IMR-90 (cell line): ENCODE results near the gene OSGEP. TPM values are rescaled to one million over a fixed set of nuclear protein-coding genes. Genes with fewer than 3 reads are reported as not detected.

Experiments
- ATAC-seq: fragments of 200-7000 bp; cut with Tn5 transposase; 2 replicates; pipeline ENCODE4 v1.9.1; 2020; ENCODE audit warnings: low read depth, mild to moderate bottlenecking, moderate library complexity
- BruUV-seq: library from RNA; stranded (reverse); fragments of 400-500 nt; replicated peaks from 2 replicates; lab custom pipeline; 2021; lab: Mats Ljungman, UMichigan
- CTCF ChIA-PET: fragments of 300-600 bp; formaldehyde crosslinking; extraction: SDS; loops from one replicate; lab custom pipeline; 2021; ENCODE audit warnings: antibody characterized with exemption; lab: Yijun Ruan, JAX
- POLR2A ChIA-PET: fragments of 300-600 bp; sonication (Branson Sonifier 250); formaldehyde crosslinking; loops from one replicate; lab custom pipeline; 2022; ENCODE audit warnings: antibody characterized with exemption; ENCODE audit not compliant: unreplicated experiment; lab: Charles Lee
- DNase-seq: peaks from one replicate; pipeline ENCODE4 v3.0.0; 2013
- H2AFZ ChIP-seq: replicated peaks from 2 replicates; pipeline ENCODE3; 2013; ENCODE audit warnings: low read length, mild to moderate bottlenecking; ENCODE audit not compliant: poor library complexity
- H2AK5ac ChIP-seq: 2 replicates; pipeline ENCODE4 v1.6.1; 2013; ENCODE audit warnings: low read depth, low read length, inconsistent platforms
- H2AK9ac ChIP-seq: replicated peaks from 2 replicates; pipeline ENCODE3; 2013; ENCODE audit warnings: mild to moderate bottlenecking, low read depth, low read length, moderate library complexity; ENCODE audit not compliant: poor library complexity
- H2BK120ac ChIP-seq: 2 replicates; pipeline ENCODE4 v1.6.1; 2013; ENCODE audit warnings: low read depth, low read length, inconsistent platforms
- H2BK15ac ChIP-seq: 3 replicates; pipeline ENCODE4 v1.6.1; 2013; ENCODE audit warnings: low read depth, low read length, inconsistent platforms
- H2BK20ac ChIP-seq: 2 replicates; pipeline ENCODE4 v1.6.1; 2013; ENCODE audit warnings: low read depth, mild to moderate bottlenecking, inconsistent platforms, low read length, moderate library complexity
- H2BK5ac ChIP-seq: 2 replicates; pipeline ENCODE4 v1.6.1; 2013; ENCODE audit warnings: mild to moderate bottlenecking, low read depth, low read length, inconsistent platforms; ENCODE audit not compliant: poor library complexity, severe bottlenecking
- H3K14ac ChIP-seq: replicated peaks from 2 replicates; pipeline ENCODE4 v1.6.1; 2013; ENCODE audit warnings: low read depth, low read length, inconsistent platforms
- H3K18ac ChIP-seq: 2 replicates; pipeline ENCODE4 v1.6.1; 2013; ENCODE audit warnings: low read depth, low read length, control low read depth
- H3K23ac ChIP-seq: 2 replicates; pipeline ENCODE4 v1.6.1; 2013; ENCODE audit warnings: low read depth, low read length, inconsistent platforms
- H3K27ac ChIP-seq: 2 replicates; pipeline ENCODE4 v1.5.1; 2013; ENCODE audit warnings: mild to moderate bottlenecking, control low read depth, low read length; ENCODE audit not compliant: insufficient read depth
- H3K27me3 ChIP-seq: 2 replicates; pipeline ENCODE4 v1.6.1; 2013; ENCODE audit warnings: low read length; ENCODE audit not compliant: control insufficient read depth, insufficient read depth
- H3K36me3 ChIP-seq: 2 replicates; pipeline ENCODE4 v1.6.1; 2013; ENCODE audit warnings: low read length, mixed read lengths; ENCODE audit not compliant: control insufficient read depth, insufficient read depth
- H3K4ac ChIP-seq: 2 replicates; pipeline ENCODE4 v1.6.1; 2013; ENCODE audit warnings: low read depth, low read length, inconsistent platforms
- H3K4me1 ChIP-seq: 2 replicates; pipeline ENCODE4 v1.6.1; 2013; ENCODE audit warnings: low read length, mixed read lengths; ENCODE audit not compliant: control insufficient read depth, insufficient read depth
- H3K4me2 ChIP-seq: 2 replicates; pipeline ENCODE4 v1.6.1; 2013; ENCODE audit warnings: low read depth, mild to moderate bottlenecking, control low read depth, low read length, moderate library complexity
- H3K4me3 ChIP-seq: 2 replicates; pipeline ENCODE4 v1.5.1; 2013; ENCODE audit warnings: low read depth, mild to moderate bottlenecking, control low read depth, low read length, moderate library complexity; ENCODE audit not compliant: insufficient read depth
- H3K56ac ChIP-seq: 2 replicates; pipeline ENCODE4 v1.6.1; 2013; ENCODE audit warnings: low read length, inconsistent platforms; ENCODE audit not compliant: insufficient read depth; ENCODE audit errors: extremely low read depth
- H3K79me1 ChIP-seq, 2 experiments: 2 replicates each; pipeline ENCODE4 v1.6.1; 2013; ENCODE audit warnings: low read length in 2 of 2, inconsistent platforms in 1 of 2, low read depth in 1 of 2
- H3K9ac ChIP-seq: 2 replicates; pipeline ENCODE4 v1.6.1; 2013; ENCODE audit warnings: low read depth, low read length, control low read depth
- H3K9me1 ChIP-seq: 2 replicates; pipeline ENCODE4 v1.6.1; 2013; ENCODE audit warnings: low read length, inconsistent platforms; ENCODE audit not compliant: insufficient read depth
- H3K9me3 ChIP-seq: 2 replicates; pipeline ENCODE4 v1.6.1; 2013; ENCODE audit warnings: low read length; ENCODE audit not compliant: control insufficient read depth, insufficient read depth
- H4K20me1 ChIP-seq: 2 replicates; pipeline ENCODE4 v1.6.1; 2013; ENCODE audit warnings: low read length, inconsistent platforms; ENCODE audit not compliant: insufficient read depth
- H4K5ac ChIP-seq: 2 replicates; pipeline ENCODE4 v1.6.1; 2013; ENCODE audit warnings: mild to moderate bottlenecking, low read depth, low read length, control low read depth
- H4K8ac ChIP-seq, 2 experiments: 2 replicates each; pipeline ENCODE4 v1.6.1; 2013; ENCODE audit warnings: low read depth in 2 of 2, low read length in 2 of 2, control low read depth in 1 of 2, inconsistent platforms in 1 of 2
- H4K91ac ChIP-seq: 2 replicates; pipeline ENCODE4 v1.6.1; 2013; ENCODE audit warnings: low read depth, low read length, inconsistent platforms; ENCODE audit not compliant: insufficient read depth
- FOS ChIP-seq: fragments of 150-350 bp; IDR thresholded peaks from 2 replicates; pipeline ENCODE4 v1.6.1; 2016; ENCODE audit warnings: low read depth, low read length
- MAFK ChIP-seq: IDR thresholded peaks from 2 replicates; pipeline ENCODE4 v1.6.1; 2012; ENCODE audit warnings: low read depth, low read length, improper control_type of control experiment
- MAZ ChIP-seq: IDR thresholded peaks from 2 replicates; pipeline ENCODE4 v1.6.1; 2012; ENCODE audit warnings: low read depth, mild to moderate bottlenecking, low read length, improper control_type of control experiment, moderate library complexity, borderline replicate concordance
- POLR2A ChIP-seq: IDR thresholded peaks from 2 replicates; pipeline ENCODE4 v1.6.1; 2012; ENCODE audit warnings: mild to moderate bottlenecking, low read depth, low read length
- dilution Hi-C: fragments of 300-500 bp; cut with HindIII; formaldehyde crosslinking; loops from one replicate; pipeline ENCODE4 v1.14.3; 2018; ENCODE audit warnings: low sequenced_read_pairs; ENCODE audit not compliant: unreplicated experiment
- in situ Hi-C: fragments of 300-500 bp; cut with MboI; formaldehyde crosslinking; loops from 3 replicates; pipeline ENCODE4 v1.14.3; 2019; ENCODE audit warnings: low sequenced_read_pairs, inconsistent platforms, mixed read lengths
- intact Hi-C: fragments of 100-400 bp; cut with micrococcal nuclease; formaldehyde crosslinking; loops from 2 replicates; pipeline ENCODE4 v1.10.0; 2022
- polyA plus RNA-seq, 3 experiments: library from polyadenylated mRNA; depleted of rRNA; stranded (reverse); fragments of >200 nt; gene quantifications; 2 replicates each; pipeline ENCODE4 v1.2.3, GENCODE V29; 2012; ENCODE audit warnings: low replicate concordance in 1 of 3
- total RNA-seq: library from RNA; depleted of rRNA; stranded (reverse); fragments of >200 nt; gene quantifications from 2 replicates; pipeline ENCODE4 v1.2.3, GENCODE V29; 2012
- TF ChIP-seq, protein P1 (sequence below): fragments of 150-350 bp; IDR thresholded peaks from 2 replicates; pipeline ENCODE4 v1.6.1; 2016; ENCODE audit warnings: low read depth, mild to moderate bottlenecking, low read length, moderate library complexity, borderline replicate concordance

The OSGEP gene
- total and polyA plus RNA-seq, 2 of the 4 experiments (the other 2 are of a cell fraction): 24.7 to 32.4 TPM

DNA sequence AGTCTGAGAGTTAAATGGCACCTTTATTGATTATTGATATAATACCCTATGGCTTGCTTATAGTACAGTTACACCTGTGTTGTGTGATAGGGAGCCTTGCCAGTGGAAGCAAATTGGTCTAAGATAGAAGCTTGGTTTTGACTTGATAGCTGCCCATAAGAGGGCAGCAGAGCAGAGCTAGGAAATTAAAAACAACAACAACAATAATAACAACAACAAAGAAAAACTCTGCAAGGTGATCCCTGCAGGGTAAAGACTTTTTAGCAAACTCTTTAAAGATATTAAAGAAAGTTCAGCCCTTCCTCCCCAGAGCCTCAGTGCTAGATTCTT lies 32.7 kb upstream of the OSGEP start:
- POLR2A ChIA-PET: no interaction called here
- Histone ChIP-seq H3K18ac (no peak overlapping the region), H3K4ac (no peak overlapping the region), H2BK5ac (no peak overlapping the region), H3K27me3 (no peaks in the 10 kb centered on the region; the same call in none of the 2 replicates), H3K23ac (no peak overlapping the region), H3K36me3 (no peaks in the 10 kb centered on the region), H3K9me3 (no peaks in the 10 kb centered on the region), H4K20me1 (no peaks in the 10 kb centered on the region), H4K5ac (no peak overlapping the region), H3K4me1 (no peaks in the 10 kb centered on the region), H2AK9ac (no peak overlapping the region), H4K8ac (no peak overlapping the region), H2AFZ (no peak overlapping the region), H3K4me3 (no peak overlapping the region), H3K14ac (no peak overlapping the region), H4K91ac (no peak overlapping the region), H2BK20ac (no peak overlapping the region), H3K79me1 (no peaks in the 10 kb centered on the region), H3K56ac (no peak overlapping the region), H2BK15ac (no peak overlapping the region), H3K27ac (no peak overlapping the region), H2BK120ac (no peak overlapping the region), H3K4me2 (no peak overlapping the region), H3K9ac (no peak overlapping the region), H3K9me1 (no peaks in the 10 kb centered on the region), H2AK5ac (no peak overlapping the region)
- BruUV-seq: no TSS peak
- intact Hi-C loops: loop anchor here (10.0 kb wide), 1 partner anchor 1707 kb away; no protein-coding TSS in a partner anchor
- TF ChIP-seq MAZ (no peak), POLR2A (no peak), MAFK (no peak), FOS (no peak)
- TF ChIP-seq, protein P1, sequence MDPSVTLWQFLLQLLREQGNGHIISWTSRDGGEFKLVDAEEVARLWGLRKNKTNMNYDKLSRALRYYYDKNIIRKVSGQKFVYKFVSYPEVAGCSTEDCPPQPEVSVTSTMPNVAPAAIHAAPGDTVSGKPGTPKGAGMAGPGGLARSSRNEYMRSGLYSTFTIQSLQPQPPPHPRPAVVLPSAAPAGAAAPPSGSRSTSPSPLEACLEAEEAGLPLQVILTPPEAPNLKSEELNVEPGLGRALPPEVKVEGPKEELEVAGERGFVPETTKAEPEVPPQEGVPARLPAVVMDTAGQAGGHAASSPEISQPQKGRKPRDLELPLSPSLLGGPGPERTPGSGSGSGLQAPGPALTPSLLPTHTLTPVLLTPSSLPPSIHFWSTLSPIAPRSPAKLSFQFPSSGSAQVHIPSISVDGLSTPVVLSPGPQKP: no peak
- CTCF ChIA-PET: interaction anchor here (0.6 kb wide), 1 partner anchor 52 kb away, joined by 4 read pairs; no protein-coding TSS in a partner anchor
- in situ Hi-C loops: no loop called here
- dilution Hi-C loops: no loop called here
- DNase-seq (no peak), ATAC-seq (no peak)
